Stimulated activated CD4-positive, alpha-beta T cell treated with anti-CD3 and anti-CD28 coated beads, Interleukin-1b, Interleukin-23, amount 100 ng/mL, for 24 hours (primary cell): ENCODE data around the gene USP14.

Experiments
- DNase-seq, 4 experiments: peaks; one replicate each; pipeline ENCODE4 v3.0.0-alpha.2; 2020; ENCODE audit warnings: low read depth in 4 of 4, low spot score in 1 of 4

USP14 gene

GRCh38 chr18:159037-159652 lies 788 bp downstream of the USP14 start:
- no peak for DNase-seq

DNA sequence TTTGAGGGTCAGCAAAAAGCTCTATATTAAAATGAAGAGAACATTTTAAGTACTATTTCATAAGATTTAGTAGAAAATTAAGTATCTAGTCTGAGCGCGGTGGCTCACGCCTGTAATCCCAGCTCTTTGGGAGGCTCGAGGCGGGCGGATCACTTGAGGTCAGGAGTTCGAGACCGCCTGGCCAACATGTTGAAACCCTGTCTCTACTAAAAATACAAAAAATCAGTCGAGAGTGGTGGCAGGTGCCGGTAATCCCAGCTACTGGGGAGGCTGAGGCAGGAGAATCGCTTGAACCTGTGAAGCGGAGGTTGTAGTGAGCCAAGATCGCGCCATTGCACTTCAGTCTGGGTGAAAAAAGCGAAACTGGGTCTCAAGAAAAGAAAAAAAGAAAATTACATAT lies 1.6 kb downstream of the USP14 start:
- DNase-seq, result no peak

DNA sequence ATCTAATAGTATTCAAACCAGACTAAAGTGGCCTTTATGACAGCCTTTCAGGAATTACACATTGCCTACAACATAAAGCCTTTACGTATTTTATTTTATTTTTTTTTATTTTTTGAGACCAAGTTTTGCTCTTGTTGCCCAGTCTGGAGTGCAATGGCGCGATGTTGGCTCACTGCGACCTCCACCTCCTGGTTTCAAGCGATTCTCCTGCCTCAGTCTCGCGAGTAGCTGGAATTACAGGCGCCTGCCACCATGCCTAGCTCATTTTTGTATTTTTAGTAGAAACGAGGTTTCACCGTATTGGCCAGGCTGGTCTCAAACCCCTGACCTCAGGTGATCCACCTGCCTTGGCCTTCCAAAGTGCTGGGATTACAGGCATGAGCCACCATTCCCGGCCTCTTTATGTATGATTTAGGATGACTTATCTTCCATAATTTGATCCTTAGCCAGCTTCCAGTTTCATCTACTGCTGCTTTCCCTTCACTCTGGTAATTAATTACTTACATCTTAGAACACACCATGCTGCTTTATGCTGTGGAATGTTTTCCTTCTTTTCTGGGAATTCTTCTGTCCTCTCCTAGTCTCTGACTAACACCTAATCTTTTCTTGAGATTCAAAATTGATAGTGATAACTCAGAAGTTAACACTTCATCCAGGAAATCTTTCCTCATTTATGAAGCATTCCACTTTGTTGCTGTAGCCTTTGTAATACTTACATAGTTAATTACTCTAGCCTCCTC lies 2.6 kb downstream of the USP14 start:
- no peak for DNase-seq

GRCh38 chr18:172361-172760 lies 14.0 kb downstream of the USP14 start:
- DNase-seq, result no peak

- no peak for DNase-seq
Measured at GRCh38 chr18:179499-179898, 21.1 kb downstream of the USP14 start.

GRCh38 chr18:181711-182110 lies 23.4 kb downstream of the USP14 start:
- no peak for DNase-seq

DNA sequence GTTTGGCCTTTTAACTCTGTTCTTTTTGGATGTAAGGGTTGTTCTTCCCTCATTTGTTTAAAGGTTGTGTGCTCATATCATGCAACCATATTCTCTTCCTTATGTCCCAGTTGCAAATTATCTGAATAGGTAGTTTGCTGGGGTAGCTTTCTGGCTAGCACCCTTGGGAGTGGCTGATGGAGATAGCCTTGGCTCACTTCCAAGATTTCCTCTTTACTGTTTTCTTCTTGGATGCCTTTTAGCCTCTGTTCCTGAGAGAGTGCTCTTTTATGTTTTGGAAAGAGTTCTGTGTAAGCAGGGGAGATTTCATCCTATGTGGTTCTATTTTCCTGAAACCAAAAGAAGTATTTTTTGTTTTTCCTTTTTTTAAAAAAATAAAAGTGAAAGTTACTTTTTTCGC lies 25.4 kb downstream of the USP14 start:
- no peak for DNase-seq

DNA sequence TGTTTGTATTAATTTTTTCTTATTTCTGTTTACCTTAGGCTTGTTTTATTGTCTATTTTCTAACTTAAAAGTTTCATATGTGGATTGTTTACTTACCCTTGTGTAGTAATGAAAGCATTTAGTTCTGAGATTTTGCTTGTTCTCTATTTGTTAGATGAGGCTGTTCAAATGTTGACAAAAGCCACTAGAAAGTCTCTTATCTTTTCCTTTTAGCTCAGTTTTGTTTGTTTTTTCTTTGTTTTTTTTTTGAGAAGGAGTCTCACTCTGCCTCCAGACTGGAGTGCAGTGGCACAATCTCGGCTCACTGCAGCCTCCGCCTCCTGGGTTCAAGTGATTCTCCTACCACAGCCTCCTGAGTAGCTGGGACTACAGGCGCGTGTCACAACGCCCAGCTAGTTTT lies 30.9 kb downstream of the USP14 start:
- DNase-seq, result no peak

DNA sequence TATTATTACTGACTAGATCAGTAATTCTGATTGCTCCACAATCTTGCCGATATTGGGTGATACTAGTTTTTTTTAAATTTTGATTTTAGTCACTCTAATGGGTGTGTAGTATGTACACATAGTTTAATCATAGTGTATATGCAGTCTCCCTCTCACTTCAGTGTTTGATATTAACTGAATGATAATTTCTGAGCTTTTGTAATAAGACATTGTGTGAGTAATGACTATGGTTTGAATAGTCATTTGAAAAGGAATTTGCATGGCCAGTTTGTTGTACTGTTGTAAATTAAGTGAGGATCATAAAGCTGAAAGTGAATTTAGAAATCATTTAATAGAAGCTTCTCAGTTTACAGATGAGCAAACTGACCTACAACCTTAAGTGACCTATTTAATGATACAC lies 33.4 kb downstream of the USP14 start:
- no peak for DNase-seq

- no peak for DNase-seq
Measured at GRCh38 chr18:192801-193200, 34.4 kb downstream of the USP14 start.

DNA sequence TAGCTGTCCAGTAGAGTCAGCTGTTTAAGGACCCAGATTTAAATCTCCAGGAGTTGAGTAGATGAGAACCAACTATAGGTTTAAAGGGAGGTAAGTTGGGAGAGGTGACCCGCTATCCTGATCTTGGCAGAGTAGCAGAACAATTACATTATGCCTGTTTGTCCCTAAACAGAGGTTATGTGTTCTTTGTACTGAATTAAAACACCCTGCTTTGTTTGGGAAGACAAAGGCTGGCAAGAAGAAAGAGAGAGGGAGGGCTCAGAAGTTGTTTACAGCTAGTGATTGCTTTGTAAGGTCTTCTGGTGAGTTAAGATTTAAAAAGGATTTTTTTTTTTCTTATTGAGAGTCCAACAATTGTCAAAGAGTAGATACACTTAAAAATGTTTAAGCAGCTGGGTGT lies 37.3 kb downstream of the USP14 start:
- DNase-seq, result no peak

DNA sequence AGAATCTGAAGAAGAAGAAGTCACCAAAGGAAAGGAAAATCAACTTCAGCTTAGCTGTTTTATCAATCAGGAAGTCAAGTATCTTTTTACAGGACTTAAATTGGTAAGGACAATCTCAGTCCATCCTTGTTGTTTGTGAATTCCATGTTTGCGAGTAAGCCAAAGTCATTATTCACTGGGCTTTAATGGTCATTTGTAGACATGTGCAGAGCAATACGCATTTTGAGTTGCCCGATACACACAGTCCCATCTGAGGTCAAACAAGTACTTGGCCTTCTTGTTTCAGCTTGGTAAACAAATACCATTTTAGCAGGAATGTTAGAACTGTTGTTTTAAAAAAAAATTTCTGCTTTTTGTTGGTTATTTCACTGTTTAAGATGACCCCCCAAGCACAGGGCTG lies 40.9 kb downstream of the USP14 start:
- no peak for DNase-seq

GRCh38 chr18:199768-200167 lies 41.4 kb downstream of the USP14 start:
- no peak for DNase-seq

DNA sequence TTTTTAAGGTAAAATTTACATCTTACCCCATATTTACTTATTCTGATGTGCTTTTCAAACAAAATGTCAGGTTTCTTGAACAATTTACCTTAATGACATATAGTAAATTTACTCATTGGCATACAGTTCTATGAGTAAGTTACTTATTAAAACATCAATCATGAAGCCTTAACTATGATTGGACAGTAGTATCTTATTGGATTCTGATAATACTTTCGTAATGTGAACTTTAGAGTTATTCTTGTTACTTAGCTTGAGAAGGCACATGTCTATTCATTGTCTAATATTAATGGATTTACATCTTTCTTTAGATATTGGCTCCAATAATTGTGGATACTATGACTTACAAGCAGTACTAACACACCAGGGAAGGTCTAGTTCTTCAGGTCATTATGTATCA lies 51.7 kb downstream of the USP14 start:
- no peak for DNase-seq

DNA sequence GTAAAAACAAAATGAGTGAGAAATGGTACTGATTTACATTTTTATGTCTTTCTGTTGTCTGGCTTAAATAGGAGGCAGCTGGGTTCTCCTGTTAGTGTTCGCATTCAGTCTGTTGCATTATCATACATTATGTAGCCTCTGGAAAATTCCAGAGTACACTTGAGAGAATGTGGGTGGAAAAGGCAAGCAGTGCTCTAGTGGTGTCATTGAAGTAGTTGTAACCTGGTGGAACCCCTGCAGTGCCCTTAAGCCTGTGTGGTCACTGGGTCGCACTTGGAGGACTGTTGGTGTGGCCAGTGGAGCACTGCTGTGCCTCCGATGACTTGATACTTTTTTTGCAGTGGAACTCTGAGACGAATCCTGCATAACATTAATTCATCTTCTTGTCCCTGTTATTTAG lies 52.4 kb downstream of the USP14 start:
- no peak for DNase-seq

GRCh38 chr18:211582-211981 lies 53.2 kb downstream of the USP14 start:
- DNase-seq, result no peak

DNA sequence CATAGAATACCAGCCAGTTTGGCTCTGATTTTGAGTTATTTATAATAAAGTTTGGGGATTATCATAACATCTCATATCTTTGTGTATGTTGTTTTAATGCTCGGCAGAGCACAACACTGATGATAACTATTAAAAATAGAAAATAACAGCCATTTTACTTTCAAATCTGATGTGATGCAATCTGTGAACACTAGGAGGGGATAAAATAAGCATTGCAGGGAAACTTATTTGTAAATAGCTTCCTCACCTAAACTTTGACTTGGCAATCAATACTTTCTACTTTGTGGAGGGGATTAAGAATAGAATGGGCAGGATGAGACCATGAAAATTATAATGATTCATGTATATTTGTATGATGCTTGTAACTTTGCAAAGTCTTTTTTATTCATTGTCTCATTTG lies 54.4 kb downstream of the USP14 start:
- no peak for DNase-seq

DNA sequence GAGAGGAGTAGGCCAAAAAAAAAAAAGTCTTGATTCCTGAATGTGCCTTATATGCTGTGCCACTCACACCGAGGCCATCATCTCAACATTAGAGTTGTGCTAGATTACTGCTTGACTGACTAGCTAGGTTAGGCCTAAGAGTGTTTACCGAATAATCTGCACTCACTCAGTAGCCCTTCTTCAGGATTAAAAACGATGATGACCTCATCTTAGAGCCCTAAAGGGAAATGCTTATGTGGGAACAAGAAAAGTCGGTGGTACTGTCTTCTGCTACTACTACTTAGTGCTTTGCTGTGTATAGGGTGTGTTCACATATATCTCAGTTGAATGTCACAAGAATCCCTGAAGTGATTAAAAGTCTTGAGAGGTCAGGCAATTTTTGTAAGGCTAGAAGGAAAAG lies 55.1 kb downstream of the USP14 start:
- DNase-seq, result no peak

- DNase-seq, result no peak
Measured at GRCh38 chr18:213966-214365, 55.6 kb downstream of the USP14 start.

GRCh38 chr18:215448-216010 lies 57.2 kb downstream of the USP14 start:
- DNase-seq, result no peak

- no peak for DNase-seq
Measured at GRCh38 chr18:217532-218336, 59.4 kb downstream of the USP14 start.

DNA sequence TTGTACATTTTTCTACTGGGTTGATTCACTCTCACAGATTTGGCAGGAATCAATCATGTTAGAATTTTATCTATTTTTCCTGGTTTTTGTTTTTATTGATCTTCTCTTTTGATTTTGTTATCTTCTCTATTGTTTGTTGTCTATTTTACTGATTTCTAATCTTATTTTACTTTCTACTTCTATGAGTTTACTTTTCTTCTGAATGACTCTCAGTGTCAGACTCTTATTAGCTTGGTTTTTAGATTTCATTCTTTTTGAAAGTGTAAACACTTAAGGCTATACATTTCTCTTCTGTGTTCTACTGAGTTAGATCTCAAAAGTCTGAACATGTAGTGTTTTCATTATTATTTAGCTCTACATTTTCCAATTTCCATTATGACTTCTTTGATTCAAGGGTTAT lies 62.4 kb downstream of the USP14 start:
- no peak for DNase-seq
